Ishikawa (cell line): ENCODE measurements around the gene POLD1.

Experiments used
- CEBPB ChIP-seq: IDR thresholded peaks from 2 replicates; pipeline ENCODE4 v1.6.1; 2012
- CREB1 ChIP-seq: IDR thresholded peaks from 2 replicates; pipeline ENCODE4 v1.6.1; 2012; ENCODE audit warnings: low read depth
- EGR1 ChIP-seq: IDR thresholded peaks from 2 replicates; pipeline ENCODE4 v1.6.1; 2012
- EP300 ChIP-seq: IDR thresholded peaks from 2 replicates; pipeline ENCODE4 v1.6.1; 2012; ENCODE audit warnings: borderline replicate concordance
- FOXM1 ChIP-seq: IDR thresholded peaks from 2 replicates; pipeline ENCODE4 v1.6.1; 2012; ENCODE audit warnings: low read depth, borderline replicate concordance
- NFIC ChIP-seq: IDR thresholded peaks from 2 replicates; pipeline ENCODE4 v1.6.1; 2012
- RAD21 ChIP-seq: IDR thresholded peaks from 2 replicates; pipeline ENCODE4 v1.6.1; 2012; ENCODE audit warnings: low read depth
- REST ChIP-seq: IDR thresholded peaks from 2 replicates; pipeline ENCODE4 v1.6.1; 2012; ENCODE audit warnings: low read depth, mild to moderate bottlenecking
- TAF1 ChIP-seq: IDR thresholded peaks from 2 replicates; pipeline ENCODE4 v1.6.1; 2012; ENCODE audit warnings: low read depth, mild to moderate bottlenecking
- TCF12 ChIP-seq: IDR thresholded peaks from 2 replicates; pipeline ENCODE4 v1.6.1; 2012; ENCODE audit warnings: low read depth
- TEAD4 ChIP-seq: IDR thresholded peaks from 2 replicates; pipeline ENCODE4 v1.6.1; 2012
- USF1 ChIP-seq: IDR thresholded peaks from 2 replicates; pipeline ENCODE4 v1.6.1; 2012
- YY1 ChIP-seq: IDR thresholded peaks from 2 replicates; pipeline ENCODE4 v1.6.1; 2012; ENCODE audit warnings: low read depth
- ZBTB7A ChIP-seq: IDR thresholded peaks from 2 replicates; pipeline ENCODE4 v1.6.1; 2012; ENCODE audit warnings: low read depth

The POLD1 gene

GRCh38 chr19:50349277-50350057 is 34.7 kb upstream of the POLD1 start:
- TF ChIP-seq ZBTB7A (no peak), YY1 (no peak)

GRCh38 chr19:50352242-50352641 is 31.9 kb upstream of the POLD1 start:
- TF ChIP-seq EP300: no peak
- TF ChIP-seq NFIC: no peak
- no peak for TF ChIP-seq EGR1
- TF ChIP-seq ZBTB7A: no peak
- no peak for TF ChIP-seq TEAD4
- TF ChIP-seq TCF12: no peak
- no peak for TF ChIP-seq FOXM1
- TF ChIP-seq YY1: no peak
- TF ChIP-seq REST: no peak
- TF ChIP-seq RAD21: no peak

GRCh38 chr19:50356691-50357177 is 27.4 kb upstream of the POLD1 start:
- TF ChIP-seq TAF1 (no peak), CEBPB (no peak), FOXM1 (no peak), RAD21 (no peak), CREB1 (no peak), TCF12 (no peak), USF1 (no peak), NFIC (no peak), EGR1 (no peak), ZBTB7A (no peak), TEAD4 (no peak), REST (no peak)

GRCh38 chr19:50357178-50358100 is 26.7 kb upstream of the POLD1 start:
- TF ChIP-seq EP300 (no peak), REST (no peak), CREB1 (0 out of 2 replicates have a peak, but pooled peaks have one; percentile 33), TEAD4 (no peak), NFIC (no peak), RAD21 (peak; percentile 84)

- TF ChIP-seq TEAD4: no peak
- TF ChIP-seq REST: no peak
- peak; percentile 67 for TF ChIP-seq CREB1
- TF ChIP-seq USF1: no peak
These were observed 25.4 kb upstream of the POLD1 start for GRCh38 chr19:50358483-50359327.
